IMR-90 (cell line): ENCODE measurements around the gene SPAG7. TPM values are rescaled to one million over a fixed set of nuclear protein-coding genes. Genes with fewer than 3 reads are reported as not detected.

Experiments
- ATAC-seq: fragments of 200-7000 bp; cut with Tn5 transposase; 2 replicates; pipeline ENCODE4 v1.9.1; 2020; ENCODE audit warnings: low read depth, mild to moderate bottlenecking, moderate library complexity
- BruUV-seq: library from RNA; stranded (reverse); fragments of 400-500 nt; replicated peaks from 2 replicates; lab custom pipeline; 2021; lab: Mats Ljungman, UMichigan
- CTCF ChIA-PET: fragments of 300-600 bp; formaldehyde crosslinking; extraction: SDS; loops from one replicate; lab custom pipeline; 2021; ENCODE audit warnings: antibody characterized with exemption; lab: Yijun Ruan, JAX
- POLR2A ChIA-PET: fragments of 300-600 bp; sonication (Branson Sonifier 250); formaldehyde crosslinking; loops from one replicate; lab custom pipeline; 2022; ENCODE audit warnings: antibody characterized with exemption; ENCODE audit not compliant: unreplicated experiment; lab: Charles Lee
- DNase-seq: peaks from one replicate; pipeline ENCODE4 v3.0.0; 2013
- H2AFZ ChIP-seq: replicated peaks from 2 replicates; pipeline ENCODE3; 2013; ENCODE audit warnings: low read length, mild to moderate bottlenecking; ENCODE audit not compliant: poor library complexity
- H2AK5ac ChIP-seq: 2 replicates; pipeline ENCODE4 v1.6.1; 2013; ENCODE audit warnings: low read depth, low read length, inconsistent platforms
- H2AK9ac ChIP-seq: replicated peaks from 2 replicates; pipeline ENCODE3; 2013; ENCODE audit warnings: mild to moderate bottlenecking, low read depth, low read length, moderate library complexity; ENCODE audit not compliant: poor library complexity
- H2BK120ac ChIP-seq: 2 replicates; pipeline ENCODE4 v1.6.1; 2013; ENCODE audit warnings: low read depth, low read length, inconsistent platforms
- H2BK15ac ChIP-seq: 3 replicates; pipeline ENCODE4 v1.6.1; 2013; ENCODE audit warnings: low read depth, low read length, inconsistent platforms
- H2BK20ac ChIP-seq: 2 replicates; pipeline ENCODE4 v1.6.1; 2013; ENCODE audit warnings: low read depth, mild to moderate bottlenecking, inconsistent platforms, low read length, moderate library complexity
- H2BK5ac ChIP-seq: 2 replicates; pipeline ENCODE4 v1.6.1; 2013; ENCODE audit warnings: mild to moderate bottlenecking, low read depth, low read length, inconsistent platforms; ENCODE audit not compliant: poor library complexity, severe bottlenecking
- H3K14ac ChIP-seq: replicated peaks from 2 replicates; pipeline ENCODE4 v1.6.1; 2013; ENCODE audit warnings: low read depth, low read length, inconsistent platforms
- H3K18ac ChIP-seq: 2 replicates; pipeline ENCODE4 v1.6.1; 2013; ENCODE audit warnings: low read depth, low read length, control low read depth
- H3K23ac ChIP-seq: 2 replicates; pipeline ENCODE4 v1.6.1; 2013; ENCODE audit warnings: low read depth, low read length, inconsistent platforms
- H3K27ac ChIP-seq: 2 replicates; pipeline ENCODE4 v1.5.1; 2013; ENCODE audit warnings: mild to moderate bottlenecking, control low read depth, low read length; ENCODE audit not compliant: insufficient read depth
- H3K27me3 ChIP-seq: 2 replicates; pipeline ENCODE4 v1.6.1; 2013; ENCODE audit warnings: low read length; ENCODE audit not compliant: control insufficient read depth, insufficient read depth
- H3K36me3 ChIP-seq: 2 replicates; pipeline ENCODE4 v1.6.1; 2013; ENCODE audit warnings: low read length, mixed read lengths; ENCODE audit not compliant: control insufficient read depth, insufficient read depth
- H3K4ac ChIP-seq: 2 replicates; pipeline ENCODE4 v1.6.1; 2013; ENCODE audit warnings: low read depth, low read length, inconsistent platforms
- H3K4me1 ChIP-seq: 2 replicates; pipeline ENCODE4 v1.6.1; 2013; ENCODE audit warnings: low read length, mixed read lengths; ENCODE audit not compliant: control insufficient read depth, insufficient read depth
- H3K4me2 ChIP-seq: 2 replicates; pipeline ENCODE4 v1.6.1; 2013; ENCODE audit warnings: low read depth, mild to moderate bottlenecking, control low read depth, low read length, moderate library complexity
- H3K4me3 ChIP-seq: 2 replicates; pipeline ENCODE4 v1.5.1; 2013; ENCODE audit warnings: low read depth, mild to moderate bottlenecking, control low read depth, low read length, moderate library complexity; ENCODE audit not compliant: insufficient read depth
- H3K56ac ChIP-seq: 2 replicates; pipeline ENCODE4 v1.6.1; 2013; ENCODE audit warnings: low read length, inconsistent platforms; ENCODE audit not compliant: insufficient read depth; ENCODE audit errors: extremely low read depth
- H3K79me1 ChIP-seq, 2 experiments: 2 replicates each; pipeline ENCODE4 v1.6.1; 2013; ENCODE audit warnings: low read length in 2 of 2, inconsistent platforms in 1 of 2, low read depth in 1 of 2
- H3K9ac ChIP-seq: 2 replicates; pipeline ENCODE4 v1.6.1; 2013; ENCODE audit warnings: low read depth, low read length, control low read depth
- H3K9me1 ChIP-seq: 2 replicates; pipeline ENCODE4 v1.6.1; 2013; ENCODE audit warnings: low read length, inconsistent platforms; ENCODE audit not compliant: insufficient read depth
- H3K9me3 ChIP-seq: 2 replicates; pipeline ENCODE4 v1.6.1; 2013; ENCODE audit warnings: low read length; ENCODE audit not compliant: control insufficient read depth, insufficient read depth
- H4K20me1 ChIP-seq: 2 replicates; pipeline ENCODE4 v1.6.1; 2013; ENCODE audit warnings: low read length, inconsistent platforms; ENCODE audit not compliant: insufficient read depth
- H4K5ac ChIP-seq: 2 replicates; pipeline ENCODE4 v1.6.1; 2013; ENCODE audit warnings: mild to moderate bottlenecking, low read depth, low read length, control low read depth
- H4K8ac ChIP-seq, 2 experiments: 2 replicates each; pipeline ENCODE4 v1.6.1; 2013; ENCODE audit warnings: low read depth in 2 of 2, low read length in 2 of 2, control low read depth in 1 of 2, inconsistent platforms in 1 of 2
- H4K91ac ChIP-seq: 2 replicates; pipeline ENCODE4 v1.6.1; 2013; ENCODE audit warnings: low read depth, low read length, inconsistent platforms; ENCODE audit not compliant: insufficient read depth
- RFX5 ChIP-seq: IDR thresholded peaks from 2 replicates; pipeline ENCODE4 v1.8.0; 2012; ENCODE audit warnings: low read depth, mild to moderate bottlenecking, low read length, moderate library complexity
- WGBS, 2 experiments: methylation state at CpG; one replicate each; pipeline versions ENCODE4 v1.1.5 to v1.1.7; 2013; ENCODE audit warnings: missing lambda C conversion rate in 2 of 2; ENCODE audit not compliant: insufficient read length in 1 of 2; ENCODE audit errors: extremely low coverage in 2 of 2; 5-methylcytosine and 5-hydroxymethylcytosine counted together
- dilution Hi-C: fragments of 300-500 bp; cut with HindIII; formaldehyde crosslinking; loops from one replicate; pipeline ENCODE4 v1.14.3; 2018; ENCODE audit warnings: low sequenced_read_pairs; ENCODE audit not compliant: unreplicated experiment
- in situ Hi-C: fragments of 300-500 bp; cut with MboI; formaldehyde crosslinking; loops from 3 replicates; pipeline ENCODE4 v1.14.3; 2019; ENCODE audit warnings: low sequenced_read_pairs, inconsistent platforms, mixed read lengths
- intact Hi-C: fragments of 100-400 bp; cut with micrococcal nuclease; formaldehyde crosslinking; loops from 2 replicates; pipeline ENCODE4 v1.10.0; 2022
- polyA plus RNA-seq, 3 experiments: library from polyadenylated mRNA; depleted of rRNA; stranded (reverse); fragments of >200 nt; gene quantifications; 2 replicates each; pipeline ENCODE4 v1.2.3, GENCODE V29; 2012; ENCODE audit warnings: low replicate concordance in 1 of 3
- total RNA-seq: library from RNA; depleted of rRNA; stranded (reverse); fragments of >200 nt; gene quantifications from 2 replicates; pipeline ENCODE4 v1.2.3, GENCODE V29; 2012

SPAG7 gene
- total and polyA plus RNA-seq, 2 of the 4 experiments (the other 2 are of a cell fraction) = 50.2 to 108 TPM

DNA sequence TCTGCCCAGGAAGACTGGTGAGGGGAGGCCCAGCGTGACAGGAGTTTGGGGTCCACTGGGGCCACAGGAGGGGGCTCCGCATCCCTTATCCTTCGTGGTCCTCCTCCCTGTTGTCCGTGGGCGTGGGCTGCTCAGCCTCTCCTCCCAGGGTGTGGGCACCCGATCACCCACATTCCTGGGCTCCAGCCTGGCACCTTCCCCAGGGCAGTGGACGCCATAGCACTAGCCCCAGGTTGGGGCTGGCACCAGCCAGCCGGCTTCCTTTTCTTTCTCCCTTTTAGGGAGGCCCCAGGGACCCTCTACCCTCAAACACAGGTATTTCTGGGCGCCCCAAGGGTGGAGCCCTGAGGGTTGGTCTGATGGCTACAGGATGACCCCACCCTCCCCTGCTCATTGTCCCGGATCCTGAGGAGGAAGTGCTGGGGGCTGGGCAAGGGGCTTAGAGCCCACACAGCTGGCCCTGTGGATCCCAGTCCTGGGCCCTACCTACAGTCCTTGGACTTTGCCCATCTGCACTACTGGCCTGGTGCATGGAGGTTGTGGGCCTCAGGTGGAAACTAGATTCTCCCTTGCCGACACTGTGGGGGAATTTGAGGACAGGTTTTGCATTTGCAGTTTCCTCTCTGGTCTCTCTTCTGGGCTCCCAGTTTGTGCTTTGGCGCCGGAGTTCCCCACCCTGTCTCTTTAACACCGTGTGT lies 31.3 kb upstream of the SPAG7 start:
- H3K9me1 ChIP-seq = peaks cover 18% of the 10 kb centered on the region
- peaks cover 28 to 51% of the 10 kb centered on the region in 2 experiments for H3K79me1 ChIP-seq
- peak overlapping the region; percentile 14; the same call in 1 of the 2 replicates for H4K5ac ChIP-seq
- DNase-seq (no peak), ATAC-seq (no peak)
- H4K20me1 ChIP-seq = peaks cover 26% of the 10 kb centered on the region
- WGBS, 2 experiments = 10% methylated on average over 2 of the region's 14 CpGs; no CpG with 5 or more reads in 1 of the 2 experiments
- peak overlapping the region; percentile 78 for H2BK5ac ChIP-seq
- H3K27ac ChIP-seq = peak overlapping the region; percentile 76
- peak overlapping the region; percentile 96 for H3K4me3 ChIP-seq
- no peak overlapping the region; the same call in 1 of the 2 replicates for H3K56ac ChIP-seq
- dilution Hi-C loops = no loop called here
- peak overlapping the region in 1 of 2 experiments; percentile 77; a peak in 2 of 4 replicates for H4K8ac ChIP-seq
- intact Hi-C loops = no loop called here
- peak overlapping the region; percentile 91 for H2AK5ac ChIP-seq
- in situ Hi-C loops = no loop called here
- H3K4me1 ChIP-seq = peaks cover 21% of the 10 kb centered on the region
- H2BK20ac ChIP-seq = no peak overlapping the region
- peak overlapping the region; percentile 91 for H3K23ac ChIP-seq
- H2AK9ac ChIP-seq = peak overlapping the region; percentile 97
- H2BK15ac ChIP-seq = 0 out of 3 replicates have a peak overlapping the region, but pooled peaks have one; percentile 7
- H3K36me3 ChIP-seq = peaks cover 30% of the 10 kb centered on the region
- no peaks in the 10 kb centered on the region for H3K27me3 ChIP-seq
- POLR2A ChIA-PET = no interaction called here
- CTCF ChIA-PET = no interaction called here
- peak overlapping the region; percentile 88 for H3K14ac ChIP-seq
- BruUV-seq = no TSS peak
- no peak overlapping the region; the same call in 1 of the 2 replicates for H3K18ac ChIP-seq
- peak overlapping the region; percentile 96 for H3K4me2 ChIP-seq
- no peak for TF ChIP-seq RFX5
- no peaks in the 10 kb centered on the region for H3K9me3 ChIP-seq
- peak overlapping the region; percentile 93 for H3K4ac ChIP-seq
- peak overlapping the region; percentile 89 for H3K9ac ChIP-seq
- peak overlapping the region; percentile 92 for H2AFZ ChIP-seq
- H2BK120ac ChIP-seq = no peak overlapping the region
- H4K91ac ChIP-seq = peak overlapping the region; percentile 82; the same call in 1 of the 2 replicates
